GM19452 (cell line): ENCODE data around the gene METRN.
"Not testable (repeated sequence)": the region's sequence is repeated elsewhere in the genome, so short reads cannot be mapped to it uniquely, and the experiment has no call there.

ENCODE experiments used
- ATAC-seq: cut with Tn5 transposase; IDR thresholded peaks from one replicate; pipeline ENCODE4 v1.9.1; 2021; ENCODE audit not compliant: unreplicated experiment

The METRN gene

DNA sequence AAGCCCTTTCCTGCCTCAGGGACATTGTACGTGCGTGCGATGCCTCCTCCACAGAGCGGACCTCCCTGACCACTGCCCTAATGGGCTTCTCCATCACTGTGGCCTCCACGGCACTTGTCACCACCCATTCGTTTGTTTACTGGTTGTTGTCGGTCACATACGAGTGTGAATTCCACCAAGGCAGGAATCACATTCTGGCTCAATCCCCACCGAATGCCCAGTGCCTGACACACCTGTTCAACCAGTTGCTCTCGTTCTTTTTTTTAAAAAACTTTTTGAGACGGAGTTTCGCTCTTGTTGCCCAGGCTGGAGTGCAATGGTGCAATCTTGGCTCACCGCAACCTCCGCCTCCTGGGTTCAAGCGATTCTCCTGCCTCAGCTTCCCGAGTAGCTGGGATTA lies 23.7 kb upstream of the METRN start:
- ATAC-seq, result not testable (repeated sequence)

DNA sequence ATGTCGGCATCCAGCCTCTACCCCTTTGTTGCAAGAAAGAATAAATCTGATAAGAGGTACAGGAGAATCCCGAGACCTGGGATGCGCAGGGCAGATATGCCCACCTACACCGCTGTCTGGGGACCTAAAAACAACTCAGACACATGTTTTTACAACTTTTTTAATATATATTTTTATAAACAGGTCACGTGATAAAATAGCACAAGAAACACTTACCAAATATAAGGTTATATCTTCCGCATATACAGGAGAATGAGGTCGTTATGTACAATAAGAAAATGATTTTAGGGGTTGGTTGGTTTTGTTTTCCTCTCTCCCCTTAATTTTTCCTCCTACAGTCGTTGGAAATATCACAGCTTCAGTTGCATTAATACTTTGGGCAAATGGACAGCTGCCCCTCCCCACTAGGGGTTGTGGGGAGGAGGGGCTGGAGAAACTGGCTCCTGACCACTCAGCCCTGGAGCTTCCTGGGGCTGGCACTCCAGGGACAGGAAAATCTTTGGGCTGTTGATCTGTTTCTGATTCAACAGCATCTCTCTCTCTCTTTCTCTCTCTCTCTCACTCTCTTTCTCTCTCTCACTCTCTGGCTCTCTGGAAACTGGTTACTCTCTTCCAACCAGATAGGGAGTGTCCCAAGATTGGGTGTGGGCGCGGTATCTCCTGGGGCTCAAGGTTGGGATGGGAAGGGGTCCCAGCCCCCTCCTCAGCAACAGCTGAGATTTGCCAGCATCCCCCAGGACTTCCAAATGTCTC lies 22.4 kb upstream of the METRN start:
- ATAC-seq, result no peak

DNA sequence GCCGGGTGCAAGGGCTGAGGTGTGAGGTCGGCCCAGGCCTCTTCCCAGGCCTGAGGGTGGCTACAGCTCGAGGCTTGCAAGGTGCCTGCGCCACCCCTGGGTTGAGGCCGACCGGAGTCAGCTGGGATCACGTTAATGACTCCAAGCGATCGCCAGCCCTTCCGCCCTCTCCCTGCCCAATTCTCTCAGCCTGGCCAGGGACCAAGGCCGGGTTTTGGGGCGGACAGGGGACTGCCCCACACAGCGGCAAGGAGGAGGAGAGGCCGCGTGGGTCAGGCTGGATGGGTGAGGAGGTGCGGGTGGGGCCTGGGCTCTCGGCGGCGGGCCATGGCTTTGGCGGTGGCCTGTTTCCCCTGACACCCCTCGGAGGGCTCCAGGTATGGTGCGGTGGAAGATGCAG lies 21.6 kb upstream of the METRN start:
- no peak for ATAC-seq

DNA sequence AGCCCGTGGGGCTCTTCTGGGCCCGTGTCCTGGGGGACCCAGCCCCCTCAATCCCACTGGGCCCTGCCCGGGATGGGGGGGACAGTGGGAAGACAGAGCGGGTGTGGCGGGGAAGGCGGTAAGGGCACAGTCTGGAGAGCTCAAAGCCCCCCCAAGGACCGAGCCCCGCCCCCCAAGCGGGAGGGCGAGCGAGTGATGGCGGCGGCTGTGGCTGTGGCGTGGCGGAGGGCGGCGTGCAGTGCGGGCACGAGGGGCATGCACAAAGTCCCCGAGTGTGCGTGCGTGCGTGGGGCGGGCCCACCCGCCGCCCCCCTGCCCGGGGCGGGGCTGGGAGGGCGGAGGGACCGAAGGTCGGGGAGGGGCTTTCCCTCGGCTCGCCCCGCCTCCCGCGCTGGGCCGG lies 21.2 kb upstream of the METRN start:
- ATAC-seq, result no peak

DNA sequence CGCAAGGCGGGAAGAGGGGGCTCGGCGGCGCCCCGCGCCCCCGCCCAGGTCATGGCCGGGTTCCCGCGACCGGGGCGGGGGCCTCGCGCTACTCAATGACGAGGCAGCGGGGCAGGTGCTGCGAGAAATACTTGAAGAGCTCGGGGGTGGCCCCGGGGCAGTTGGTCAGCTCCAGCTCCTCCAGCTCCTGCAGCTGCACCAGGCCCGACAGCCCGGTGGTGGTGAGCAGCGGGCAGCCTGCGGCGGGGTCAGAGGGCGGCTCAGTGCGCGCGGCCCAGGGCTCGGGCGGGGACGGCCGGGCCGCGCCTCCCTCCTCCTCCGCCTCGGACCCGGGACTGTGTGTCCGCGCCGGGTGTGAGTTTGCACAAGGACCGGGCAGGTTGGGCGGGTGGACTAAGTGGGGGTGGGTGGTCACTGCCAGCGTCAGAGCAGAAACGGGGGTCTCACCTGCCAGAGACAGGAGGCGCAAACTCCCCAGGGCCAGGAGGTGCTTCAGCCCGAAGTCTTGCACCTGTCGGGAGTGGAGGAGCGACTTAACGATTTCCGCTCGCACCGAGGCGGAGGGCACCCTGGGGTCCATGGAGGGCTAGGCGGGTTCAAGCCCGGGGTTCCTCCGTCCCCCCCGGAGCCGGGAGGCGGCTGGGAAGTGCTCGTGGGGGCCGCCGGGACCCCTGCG lies 20.6 kb upstream of the METRN start:
- ATAC-seq, result no peak

DNA sequence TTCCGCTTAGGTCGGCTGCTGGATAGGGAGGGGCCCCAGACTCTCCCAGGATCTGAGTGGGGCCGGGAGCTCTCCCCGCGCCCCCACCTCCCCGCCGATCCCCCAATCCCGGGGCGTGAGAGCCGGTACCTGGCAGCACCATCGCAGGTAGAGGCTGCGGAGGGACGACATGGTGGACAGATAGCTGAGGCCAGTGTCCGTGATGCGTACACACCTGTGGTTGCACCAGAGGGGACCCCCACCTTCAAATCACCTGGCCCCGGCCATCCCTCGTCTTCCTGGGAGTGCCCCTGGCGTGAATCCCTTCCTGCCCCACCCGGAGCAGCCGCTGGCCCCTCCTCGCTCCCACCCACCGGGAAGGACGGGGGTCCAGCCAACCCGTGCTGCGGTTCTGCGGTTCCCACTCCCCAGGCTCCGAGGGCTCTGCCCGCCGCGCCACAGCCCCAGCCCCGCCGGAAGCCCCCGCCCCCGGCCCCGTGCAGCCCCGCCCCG lies 20.0 kb upstream of the METRN start:
- no peak for ATAC-seq

DNA sequence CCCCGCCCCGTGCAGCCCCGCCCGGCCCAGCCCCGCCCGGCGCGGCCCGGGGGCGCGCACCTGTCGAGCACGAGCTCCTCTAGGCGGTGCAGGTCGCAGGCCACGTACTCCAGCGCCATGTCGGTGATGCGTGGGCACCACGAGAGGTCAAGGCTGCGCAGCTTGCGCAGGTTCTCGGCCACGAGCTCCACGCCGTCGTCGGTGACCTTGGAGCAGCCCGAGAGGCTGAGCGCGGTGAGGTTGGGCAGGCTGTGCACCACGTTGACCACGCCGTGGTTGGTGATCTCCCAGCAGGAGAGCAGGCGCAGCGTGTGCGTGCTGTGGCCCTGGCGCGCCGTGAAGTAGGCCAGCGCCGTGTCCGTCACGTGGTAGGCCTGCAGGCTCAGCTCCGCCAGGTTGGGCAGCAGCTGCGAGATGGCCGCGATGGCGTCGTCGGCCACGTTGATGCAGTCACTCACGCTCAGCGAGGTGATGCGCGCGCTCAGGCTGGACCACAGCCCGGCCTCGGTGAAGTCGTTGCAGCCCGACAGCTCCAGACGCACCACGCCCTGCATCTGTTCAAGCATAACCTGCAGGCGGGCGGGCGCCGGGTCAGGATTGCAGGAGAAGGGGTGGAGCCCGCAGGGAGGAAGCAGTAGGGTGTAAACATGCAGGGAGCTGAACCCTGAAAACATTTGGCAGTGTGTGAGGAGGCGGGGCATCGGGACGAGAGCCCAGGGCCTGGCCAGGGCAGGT lies 19.4 kb upstream of the METRN start:
- no peak for ATAC-seq

DNA sequence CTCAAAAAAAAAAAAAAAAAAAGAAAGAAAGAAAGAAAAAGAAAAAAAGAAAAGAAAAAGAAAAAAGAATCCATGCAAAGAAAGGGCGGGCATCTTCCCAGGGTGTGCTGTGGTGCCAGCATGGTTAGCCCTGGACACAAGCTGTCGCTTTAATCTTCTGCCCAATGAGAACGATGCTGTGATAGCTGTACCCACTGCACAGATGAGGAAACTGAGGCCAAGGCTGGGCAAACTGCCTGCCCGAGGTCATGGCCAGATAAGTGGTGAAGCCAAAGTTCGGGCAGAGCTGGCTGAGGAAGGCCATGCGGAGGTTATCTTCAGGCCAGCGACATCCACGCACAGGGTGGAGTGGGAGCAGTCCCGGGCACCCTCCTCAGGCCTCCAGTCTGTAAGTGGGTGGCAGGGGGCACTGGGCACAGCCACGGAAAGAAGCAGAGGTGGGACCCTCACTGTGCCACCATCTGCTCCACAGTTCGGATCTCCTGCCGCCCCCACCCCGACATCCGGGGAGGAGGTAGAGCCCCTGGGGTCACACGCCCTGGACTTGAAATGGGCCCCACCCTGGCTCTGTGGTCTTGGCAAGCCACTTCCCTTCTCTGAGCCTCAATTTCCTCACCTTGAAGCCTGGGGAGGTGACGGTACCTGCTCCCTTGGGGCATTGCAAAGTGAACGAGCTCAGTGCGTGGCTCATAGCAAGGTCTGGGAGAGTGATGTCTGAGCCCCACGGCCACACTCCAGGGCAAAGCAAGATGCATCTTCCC lies 15.8 kb upstream of the METRN start:
- ATAC-seq, result no peak

DNA sequence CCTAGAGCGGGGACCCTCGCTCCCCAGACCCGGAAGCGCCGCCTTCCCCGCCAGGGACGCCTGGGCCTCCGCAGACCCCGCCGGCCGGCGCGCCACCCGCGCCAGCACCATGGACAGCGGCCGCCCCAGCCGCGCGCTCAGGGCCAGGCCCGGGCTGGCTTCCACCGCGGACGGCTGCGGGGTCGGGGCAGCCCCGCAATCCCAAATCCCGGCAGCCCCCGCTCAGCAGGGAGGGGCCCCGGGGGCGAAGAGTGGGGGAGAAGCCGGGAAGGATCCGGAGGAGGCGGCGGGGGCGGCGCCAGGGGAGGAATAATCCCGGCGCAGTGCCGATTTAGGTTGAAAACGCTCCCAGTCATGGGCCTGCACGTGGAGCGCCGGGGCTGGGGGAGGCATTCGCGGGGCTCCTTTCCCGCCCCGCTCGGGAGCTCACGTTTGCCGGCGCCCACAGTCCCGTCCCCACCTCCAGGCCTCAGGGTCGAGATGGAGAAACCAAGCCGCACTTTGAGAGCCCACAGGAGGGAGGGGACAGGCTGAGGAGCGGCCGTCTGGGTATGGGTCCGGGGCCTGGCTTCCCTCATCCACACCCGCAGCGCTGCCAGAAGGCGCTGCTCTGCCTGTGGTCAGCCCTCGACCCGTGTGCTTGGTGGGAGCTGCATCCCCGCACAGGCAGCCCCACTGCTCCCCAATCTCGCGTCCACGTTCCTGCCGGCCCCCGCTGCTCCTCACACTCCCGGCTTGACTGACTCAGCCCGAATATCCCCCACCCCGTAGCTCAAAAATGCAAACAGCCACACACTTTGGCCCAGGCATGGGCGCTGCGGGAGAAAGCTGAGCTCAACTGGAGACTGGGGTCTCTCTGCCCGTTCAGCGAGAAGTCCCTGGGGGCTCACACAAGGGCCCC lies 14.0 kb upstream of the METRN start:
- no peak for ATAC-seq

DNA sequence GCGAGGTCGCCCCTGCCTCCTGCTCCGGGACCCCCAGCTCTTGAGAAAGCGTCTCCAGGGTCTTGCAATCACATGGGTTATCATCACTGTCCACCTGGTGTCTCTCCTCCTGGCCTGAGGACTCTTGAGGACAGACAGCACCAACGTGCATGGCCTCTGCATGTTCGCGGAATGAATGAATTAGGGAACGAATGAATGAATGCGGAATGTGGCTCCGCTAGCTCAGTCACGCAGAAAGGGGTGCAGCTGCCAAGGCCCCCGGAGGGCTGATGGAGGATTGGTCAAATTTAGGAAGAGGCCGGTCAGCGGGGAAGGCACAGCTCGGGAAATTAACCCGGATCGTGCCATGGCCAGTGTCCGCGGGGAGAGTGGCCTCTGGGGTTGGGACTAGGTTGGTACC lies 12.6 kb upstream of the METRN start:
- no peak for ATAC-seq

DNA sequence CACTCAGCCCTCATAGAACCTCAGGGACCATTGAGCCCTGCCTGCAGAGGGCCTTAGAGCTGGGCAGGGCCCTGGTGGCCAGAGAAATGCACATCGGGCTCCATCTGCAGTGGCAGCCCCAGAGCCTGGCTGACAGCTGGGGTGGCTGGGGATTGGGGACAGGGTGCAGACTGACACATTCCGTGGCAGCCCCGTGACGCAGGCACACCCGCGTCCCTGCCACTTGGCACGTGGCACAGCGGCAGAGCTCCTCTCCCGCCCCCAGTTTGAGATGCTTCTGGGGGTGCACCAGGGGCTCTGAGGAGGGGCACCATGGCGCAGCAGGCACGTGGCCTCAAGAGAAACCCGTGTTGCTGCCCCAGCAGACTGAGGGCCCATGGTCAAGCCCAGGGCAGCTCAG lies 11.5 kb upstream of the METRN start:
- no peak for ATAC-seq

DNA sequence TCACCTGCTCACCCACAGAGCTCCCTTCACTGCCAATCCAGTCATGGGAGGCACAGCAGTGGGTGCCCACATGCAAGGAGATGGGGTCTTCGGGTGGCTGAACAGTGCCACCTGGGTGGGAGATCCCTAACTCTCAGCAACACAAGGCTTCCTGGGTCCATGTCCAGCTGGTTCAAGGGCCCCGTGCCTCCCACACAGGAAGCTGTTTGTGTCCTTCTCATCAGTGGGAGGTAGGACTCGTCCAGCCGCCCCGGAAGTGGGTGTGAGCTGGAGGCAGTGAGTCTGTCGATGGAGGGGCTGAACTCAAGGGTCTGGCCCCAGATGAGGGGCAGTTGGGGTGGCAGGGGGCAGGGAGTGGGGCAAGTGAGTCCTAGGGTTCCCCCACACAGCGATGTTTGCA lies 10.9 kb upstream of the METRN start:
- ATAC-seq, result no peak

DNA sequence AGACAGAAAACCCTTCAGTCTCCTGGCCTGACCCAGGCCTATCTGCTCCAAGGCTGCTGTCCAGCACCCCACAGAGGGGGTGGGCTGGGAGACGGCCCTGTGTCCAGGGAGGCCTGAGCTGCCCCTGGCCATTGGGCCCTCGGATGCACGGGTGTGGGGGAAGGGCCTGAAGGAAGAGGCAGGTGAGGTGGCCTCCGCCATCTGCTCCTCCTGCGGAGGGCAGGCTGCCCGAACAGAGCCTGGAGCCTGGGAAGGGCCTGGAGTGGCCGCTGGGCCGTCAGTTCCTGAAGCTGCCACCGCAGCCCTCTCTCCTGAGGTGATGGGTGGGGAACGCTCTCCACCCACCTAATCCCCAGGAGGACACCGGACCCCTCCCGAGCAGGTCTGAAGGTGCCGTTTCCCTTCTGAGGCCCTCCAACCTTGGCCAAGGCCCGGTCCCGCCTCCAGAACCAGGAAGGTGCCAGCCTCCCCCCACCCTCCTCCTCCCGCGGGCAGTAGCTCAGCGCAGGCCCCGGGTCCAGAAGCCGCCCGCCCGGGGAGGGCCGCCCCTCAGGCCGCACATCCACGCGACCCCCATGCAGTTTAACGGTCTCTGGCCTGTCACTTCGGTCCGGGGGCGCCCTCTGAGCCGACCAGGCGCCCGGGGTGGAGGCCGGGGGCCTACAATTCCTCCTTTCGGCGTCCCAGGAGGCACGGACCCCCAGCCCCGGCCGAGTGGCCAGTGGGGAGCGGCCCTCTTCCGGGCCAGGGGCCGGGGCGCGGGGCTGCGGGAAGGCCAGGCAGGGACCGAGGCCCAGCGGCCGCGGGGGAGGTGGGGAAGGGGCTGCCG lies 10.2 kb upstream of the METRN start:
- no peak for ATAC-seq

DNA sequence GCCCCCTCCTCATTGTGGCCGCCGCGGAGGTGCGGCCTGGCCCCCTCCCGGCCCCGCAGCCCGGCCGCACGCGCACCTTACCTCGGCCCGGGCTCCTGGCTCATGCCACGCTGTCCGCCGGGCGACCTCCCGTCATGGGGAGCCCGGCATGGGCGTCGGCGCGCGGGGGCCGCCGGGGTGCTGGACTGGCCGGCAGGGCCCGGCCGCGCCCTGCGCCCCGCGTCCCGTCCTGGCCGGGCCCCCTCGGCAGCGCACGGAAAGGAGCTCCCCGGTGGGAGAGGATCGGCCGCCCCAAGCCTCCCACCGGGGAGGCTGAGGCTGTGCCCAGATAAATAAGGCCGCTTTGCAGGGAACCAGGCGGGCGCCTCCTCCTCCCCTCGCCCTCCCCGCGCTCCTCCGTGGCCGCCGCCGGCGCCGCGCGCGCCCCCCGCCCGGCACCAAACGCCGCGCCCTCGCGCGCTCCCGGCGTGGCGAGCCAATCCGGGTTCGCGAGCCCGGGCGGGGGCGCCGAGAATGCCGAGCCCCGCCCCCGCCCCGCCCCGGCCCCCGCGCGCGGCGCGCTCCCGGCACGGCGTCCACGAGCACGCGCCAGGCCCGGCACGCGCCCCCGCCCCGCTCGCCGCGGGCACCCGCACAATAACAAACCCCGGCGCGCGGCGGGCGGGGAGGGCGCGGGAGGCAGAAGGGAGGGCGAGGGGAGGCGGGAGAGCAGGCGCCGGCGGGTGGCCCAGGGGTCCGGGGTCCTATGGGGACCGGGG lies 9.3 kb upstream of the METRN start, which contains the start of gene FBXL16:
Gene FBXL16, minus strand, starts transcription at position 371 of the 758 bp plus-strand sequence. CDS start 8,396 bp downstream, outside the sequence.
- ATAC-seq, result no peak

DNA sequence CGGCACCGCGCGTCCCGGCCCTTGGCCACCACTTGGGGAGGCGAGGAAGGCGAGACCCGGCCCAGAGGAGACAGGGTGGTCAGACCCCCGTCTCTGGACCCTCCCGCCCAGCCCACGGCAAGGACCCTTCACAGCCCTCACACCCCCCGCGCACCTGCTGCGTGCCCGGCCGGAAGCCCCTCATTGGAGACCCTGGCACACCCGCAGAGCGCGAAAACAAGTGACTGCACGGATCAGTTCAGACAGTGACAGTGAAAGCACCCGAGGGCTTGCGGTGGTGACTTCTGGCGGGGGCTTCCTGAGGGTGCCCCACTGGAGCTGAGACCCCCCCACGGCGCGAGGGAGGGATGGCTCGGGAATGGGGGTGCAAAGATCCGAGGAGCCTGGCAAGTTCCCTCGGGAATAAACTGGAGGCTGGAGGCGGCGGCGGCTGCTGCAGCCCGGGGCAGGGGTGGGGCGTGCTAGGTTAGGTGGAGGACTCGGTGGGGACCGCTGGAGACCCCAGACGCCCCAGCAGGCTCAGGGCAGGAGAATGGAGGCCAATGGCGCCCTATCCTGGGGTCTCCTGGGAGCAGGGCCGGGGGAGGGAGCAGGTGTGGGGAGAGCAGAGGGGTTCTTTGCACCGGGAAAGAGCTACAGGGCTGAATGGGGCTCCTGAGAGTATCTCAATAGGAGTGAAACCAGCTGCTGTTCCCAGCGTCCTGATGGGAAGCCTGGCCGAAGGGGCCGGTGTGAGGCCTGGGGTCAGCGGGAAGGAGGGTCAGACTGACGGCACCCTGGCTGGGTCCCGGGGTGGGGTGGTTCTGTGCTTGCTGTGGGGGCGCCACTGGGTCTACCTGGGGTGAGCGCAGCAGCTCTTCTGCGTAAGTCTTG lies 8.5 kb upstream of the METRN start:
- ATAC-seq, result no peak

DNA sequence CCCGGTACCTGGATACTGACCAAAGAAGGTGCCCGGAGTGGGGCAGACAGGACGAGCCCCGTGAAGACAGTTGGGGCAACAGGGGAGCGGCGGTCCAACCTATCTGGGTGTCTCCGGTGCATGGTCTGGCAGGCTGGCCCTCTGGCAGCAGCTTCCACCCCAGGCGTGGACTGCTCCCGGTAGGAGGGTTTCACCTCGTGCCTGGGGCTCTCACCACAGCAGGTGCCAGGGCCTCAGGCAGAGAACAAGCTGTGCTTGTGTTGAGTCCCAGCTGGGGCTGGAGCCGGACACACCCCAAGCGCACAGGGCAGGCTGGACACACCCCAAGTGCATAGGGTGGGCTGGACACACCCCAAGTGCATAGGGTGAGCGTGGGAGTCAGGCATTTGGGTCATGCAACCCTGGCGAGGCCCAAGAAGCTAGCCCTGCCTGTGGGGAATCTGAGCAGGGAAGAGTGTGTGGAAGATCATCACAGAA lies 7.8 kb upstream of the METRN start:
- ATAC-seq, result no peak

DNA sequence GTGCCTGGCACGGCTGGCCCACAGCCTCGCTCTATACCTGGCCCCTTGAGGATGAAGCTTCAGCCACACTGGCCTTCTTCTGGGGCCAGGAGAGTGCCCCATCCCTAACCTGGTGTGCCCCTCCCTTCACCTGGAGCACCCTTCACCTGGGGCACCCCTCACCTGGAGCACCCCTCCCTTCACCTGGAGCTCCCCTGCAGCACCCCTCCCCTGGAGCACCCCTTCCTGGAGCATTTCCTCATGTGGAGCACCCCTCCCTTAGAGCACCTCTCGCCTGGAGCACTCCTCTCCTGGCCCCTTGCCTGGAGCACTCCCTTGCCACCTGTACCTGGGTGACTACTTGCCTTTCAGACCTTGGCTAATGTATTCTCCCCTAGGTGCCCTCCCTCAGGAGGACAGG lies 6.9 kb upstream of the METRN start:
- no peak for ATAC-seq
